Gastrocnemius medialis (tissue), 4 donors: ENCODE results near the gene AGPAT3.

Experiments
- POLR2A ChIP-seq, 2 donors: fragments of 450-650 bp; IDR thresholded peaks; one replicate each; pipeline ENCODE4 v1.6.1; 2017; ENCODE audit warnings: antibody characterized with exemption in 2 of 2, mild to moderate bottlenecking in 2 of 2, moderate library complexity in 2 of 2
- TF ChIP-seq, protein P1 (sequence below), 5 experiments: fragments of 450-650 bp in 3 of 5; fragments of 200-600 bp in 2 of 5; sonication (generic) in 2 of 5; IDR thresholded peaks in 4 of 5; conservative IDR thresholded peaks in 1 of 5; 1 replicate in 4 of 5; 2 replicates in 1 of 5; pipeline ENCODE4 v1.5.1; 2016 to 2019; ENCODE audit warnings: antibody characterized with exemption in 5 of 5, mild to moderate bottlenecking in 3 of 5, moderate library complexity in 3 of 5

DNA sequence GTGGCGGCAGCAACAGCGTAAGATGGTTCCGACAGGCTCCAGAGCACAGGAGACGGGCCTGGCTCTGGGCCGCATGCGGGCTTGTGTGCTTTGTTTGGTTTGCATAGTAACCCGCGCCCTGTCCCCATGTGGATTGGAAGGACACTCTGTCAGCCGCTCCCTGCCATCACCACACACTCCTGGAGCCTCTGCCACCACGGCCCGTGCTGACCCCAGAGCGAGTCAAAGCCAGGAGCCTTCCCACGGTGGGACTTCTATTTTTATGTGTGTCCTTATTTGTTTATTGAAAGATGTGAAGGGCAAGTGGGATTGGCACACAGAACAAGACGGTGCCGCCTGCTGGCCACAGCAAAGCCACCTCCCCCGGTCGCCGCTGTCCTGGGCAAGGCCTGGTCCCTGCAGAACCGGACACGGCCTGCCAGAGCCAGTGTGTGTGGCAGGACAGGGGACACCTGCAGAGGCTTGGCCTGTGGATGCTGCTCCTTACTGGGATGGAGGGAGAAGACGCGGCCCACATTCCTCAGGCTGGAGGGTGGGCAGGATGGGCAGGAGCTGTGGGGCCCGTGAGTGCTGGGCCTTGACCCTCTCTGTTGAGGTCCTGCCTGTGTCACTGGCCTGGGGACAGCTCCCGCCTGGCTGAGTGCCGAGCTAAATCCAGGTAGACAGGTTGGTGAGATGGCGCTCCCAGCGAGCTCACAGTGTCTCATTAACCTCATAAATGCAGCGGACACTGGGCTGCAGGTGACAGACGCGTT, 64.4 kb downstream of the AGPAT3 start:
- TF ChIP-seq, protein P1, sequence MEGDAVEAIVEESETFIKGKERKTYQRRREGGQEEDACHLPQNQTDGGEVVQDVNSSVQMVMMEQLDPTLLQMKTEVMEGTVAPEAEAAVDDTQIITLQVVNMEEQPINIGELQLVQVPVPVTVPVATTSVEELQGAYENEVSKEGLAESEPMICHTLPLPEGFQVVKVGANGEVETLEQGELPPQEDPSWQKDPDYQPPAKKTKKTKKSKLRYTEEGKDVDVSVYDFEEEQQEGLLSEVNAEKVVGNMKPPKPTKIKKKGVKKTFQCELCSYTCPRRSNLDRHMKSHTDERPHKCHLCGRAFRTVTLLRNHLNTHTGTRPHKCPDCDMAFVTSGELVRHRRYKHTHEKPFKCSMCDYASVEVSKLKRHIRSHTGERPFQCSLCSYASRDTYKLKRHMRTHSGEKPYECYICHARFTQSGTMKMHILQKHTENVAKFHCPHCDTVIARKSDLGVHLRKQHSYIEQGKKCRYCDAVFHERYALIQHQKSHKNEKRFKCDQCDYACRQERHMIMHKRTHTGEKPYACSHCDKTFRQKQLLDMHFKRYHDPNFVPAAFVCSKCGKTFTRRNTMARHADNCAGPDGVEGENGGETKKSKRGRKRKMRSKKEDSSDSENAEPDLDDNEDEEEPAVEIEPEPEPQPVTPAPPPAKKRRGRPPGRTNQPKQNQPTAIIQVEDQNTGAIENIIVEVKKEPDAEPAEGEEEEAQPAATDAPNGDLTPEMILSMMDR (IDR thresholded peaks at IDR 0.05 in 4 of 5, conservative IDR thresholded peaks at IDR 0.05 in 1 of 5) = peak; percentile 41 to 58 (median 48)
- TF ChIP-seq POLR2A (IDR thresholded peaks at IDR 0.05) = peak; percentile 37 to 51
